ENCODE data around the gene JDP2. TPM values are rescaled to one million over a fixed set of nuclear protein-coding genes. Genes with fewer than 3 reads are reported as not detected.
"Not testable (repeated sequence)": the region's sequence is repeated elsewhere in the genome, so short reads cannot be mapped to it uniquely, and the experiment has no call there.

The JDP2 gene
- total RNA-seq, 1 experiment from 2014 or later, result 22.5 TPM

DNA sequence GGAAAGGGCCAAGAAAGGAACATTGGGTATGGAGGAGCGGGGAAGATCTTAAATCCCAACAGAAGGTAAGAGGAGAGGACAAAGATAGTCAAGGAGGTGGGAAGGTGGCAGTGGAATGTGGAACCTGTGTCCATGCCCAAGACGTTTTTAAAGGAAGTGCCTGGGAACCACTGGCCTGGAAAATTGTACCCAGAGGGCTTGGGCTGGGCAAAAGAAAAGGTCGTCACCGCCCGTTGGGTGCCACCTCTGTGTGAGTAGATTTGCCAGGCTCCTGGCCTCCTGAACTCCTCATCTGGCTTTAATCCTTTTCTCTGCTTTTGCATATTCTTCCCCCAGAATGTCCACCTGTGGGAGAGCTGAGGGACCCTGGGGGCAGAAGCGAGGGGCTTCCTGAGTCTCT, 32.6 kb downstream of the JDP2 start:
- no peak for DNase-seq (ENCODE audit: low read depth, low spot score)
- in situ Hi-C loops (cut with HindIII; ENCODE audit: low pct_unique_long_range_greater_than_20kb, low sequenced_read_pairs), result no loop called here

DNA sequence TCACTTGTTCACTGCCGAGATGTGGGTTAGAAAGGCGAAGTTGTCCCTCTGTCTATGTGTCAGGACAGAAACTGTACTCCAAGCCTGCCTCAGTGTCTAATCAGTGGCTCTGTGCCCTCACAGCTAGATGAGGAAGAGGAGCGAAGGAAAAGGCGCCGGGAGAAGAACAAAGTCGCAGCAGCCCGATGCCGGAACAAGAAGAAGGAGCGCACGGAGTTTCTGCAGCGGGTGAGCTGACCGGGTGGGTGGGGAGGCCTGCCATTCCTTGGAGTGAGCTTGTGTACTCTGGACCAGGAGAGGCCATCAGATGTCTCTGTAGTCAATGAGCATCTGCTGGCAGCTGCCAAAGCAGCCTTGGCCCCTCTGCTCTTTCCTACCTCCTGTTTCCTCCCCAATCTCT, 33.5 kb downstream of the JDP2 start:
- in situ Hi-C loops (cut with HindIII; ENCODE audit: low pct_unique_long_range_greater_than_20kb, low sequenced_read_pairs), result no loop called here
- DNase-seq (ENCODE audit: low read depth, low spot score), result no peak

DNA sequence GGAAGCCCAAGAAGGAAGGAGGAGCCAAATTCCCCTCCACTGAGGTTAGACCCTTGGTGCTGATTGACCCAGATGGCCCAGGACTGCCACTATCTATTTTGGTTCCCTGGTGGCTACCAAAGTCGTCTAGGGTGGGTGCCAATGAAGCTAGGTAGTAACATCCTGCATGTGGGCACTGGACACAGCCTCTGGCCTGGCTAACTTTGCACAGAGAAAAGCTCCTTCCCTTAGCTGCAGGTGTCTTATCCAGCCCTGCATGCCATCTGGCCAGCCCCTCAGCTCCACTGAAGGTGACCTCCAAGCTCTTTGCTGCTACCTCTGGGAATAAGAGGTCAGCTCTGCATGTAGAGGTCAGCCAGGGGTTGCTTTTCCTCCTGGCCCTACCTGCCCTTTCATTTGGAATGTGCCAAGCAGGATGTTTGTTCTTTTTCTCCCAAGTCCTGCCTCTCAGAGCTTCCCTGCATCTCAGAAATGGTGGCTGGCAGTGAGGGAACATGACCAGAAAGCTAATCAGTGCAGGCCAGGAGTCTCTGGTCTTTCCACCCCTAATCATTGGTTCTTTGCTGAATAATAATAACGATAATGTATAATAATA, 34.0 kb downstream of the JDP2 start:
- in situ Hi-C loops (cut with HindIII; ENCODE audit: low pct_unique_long_range_greater_than_20kb, low sequenced_read_pairs), result no loop called here
- no peak for DNase-seq (ENCODE audit: low read depth, low spot score)

DNA sequence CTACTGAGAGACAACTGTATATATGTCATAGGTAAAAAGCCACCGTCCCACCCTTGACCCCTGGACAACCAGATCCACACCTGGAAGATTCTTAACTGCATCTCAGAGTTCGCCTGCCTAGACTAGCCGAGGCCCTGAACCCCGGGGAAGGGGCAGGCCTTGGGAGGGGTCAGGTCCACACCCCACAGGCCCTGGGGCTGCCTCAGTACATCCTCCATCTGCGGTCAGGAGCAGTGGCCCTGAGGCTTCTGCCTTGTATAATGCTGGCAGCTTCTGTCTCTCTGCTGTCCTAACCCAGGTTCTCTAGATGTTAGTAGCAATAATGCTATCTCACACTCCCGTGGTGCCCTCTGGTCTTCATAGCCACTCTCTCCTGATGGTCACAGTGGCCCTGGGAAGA, 36.8 kb downstream of the JDP2 start:
- no peak for DNase-seq (ENCODE audit: low read depth, low spot score)
- in situ Hi-C loops (cut with HindIII; ENCODE audit: low pct_unique_long_range_greater_than_20kb, low sequenced_read_pairs), result no loop called here

DNA sequence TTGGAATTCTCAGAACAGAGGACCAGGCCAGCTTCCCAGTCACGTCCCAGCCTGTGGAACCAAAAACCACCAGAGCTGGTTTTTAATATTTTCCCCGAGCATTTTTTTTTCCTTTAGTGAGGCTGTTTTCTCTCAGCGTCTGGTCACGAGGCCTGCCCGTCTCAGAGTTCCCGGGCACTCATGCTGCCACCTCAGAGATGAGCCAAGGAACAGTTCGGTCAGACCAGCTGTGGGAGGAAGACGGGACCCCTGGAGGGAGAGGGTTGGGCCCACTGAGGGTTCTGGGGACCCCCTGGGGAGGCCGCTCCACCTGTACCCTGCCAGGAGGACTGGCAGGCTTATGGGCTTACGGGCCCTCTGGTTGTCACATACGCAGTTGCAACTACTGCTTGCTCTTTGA, 39.9 kb downstream of the JDP2 start:
- DNase-seq (ENCODE audit: low read depth, low spot score), result no peak
- in situ Hi-C loops (cut with HindIII; ENCODE audit: low pct_unique_long_range_greater_than_20kb, low sequenced_read_pairs), result no loop called here

DNA sequence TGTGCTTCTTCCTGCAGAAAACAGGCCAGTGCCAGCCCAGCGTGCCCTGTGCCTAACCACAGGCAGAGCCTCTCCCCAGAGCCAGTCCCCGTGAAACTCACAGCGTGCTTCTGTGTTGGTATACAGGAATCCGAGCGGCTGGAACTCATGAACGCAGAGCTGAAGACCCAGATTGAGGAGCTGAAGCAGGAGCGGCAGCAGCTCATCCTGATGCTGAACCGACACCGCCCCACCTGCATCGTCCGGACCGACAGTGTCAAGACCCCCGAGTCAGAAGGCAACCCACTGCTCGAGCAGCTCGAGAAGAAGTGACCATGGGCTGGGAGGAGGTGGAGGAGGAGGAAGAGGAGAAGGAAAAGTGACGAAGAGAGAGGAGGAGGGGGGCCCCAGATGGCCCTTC, 41.3 kb downstream of the JDP2 start:
- in situ Hi-C loops (cut with HindIII; ENCODE audit: low pct_unique_long_range_greater_than_20kb, low sequenced_read_pairs), result no loop called here
- DNase-seq (ENCODE audit: low read depth, low spot score), result no peak

DNA sequence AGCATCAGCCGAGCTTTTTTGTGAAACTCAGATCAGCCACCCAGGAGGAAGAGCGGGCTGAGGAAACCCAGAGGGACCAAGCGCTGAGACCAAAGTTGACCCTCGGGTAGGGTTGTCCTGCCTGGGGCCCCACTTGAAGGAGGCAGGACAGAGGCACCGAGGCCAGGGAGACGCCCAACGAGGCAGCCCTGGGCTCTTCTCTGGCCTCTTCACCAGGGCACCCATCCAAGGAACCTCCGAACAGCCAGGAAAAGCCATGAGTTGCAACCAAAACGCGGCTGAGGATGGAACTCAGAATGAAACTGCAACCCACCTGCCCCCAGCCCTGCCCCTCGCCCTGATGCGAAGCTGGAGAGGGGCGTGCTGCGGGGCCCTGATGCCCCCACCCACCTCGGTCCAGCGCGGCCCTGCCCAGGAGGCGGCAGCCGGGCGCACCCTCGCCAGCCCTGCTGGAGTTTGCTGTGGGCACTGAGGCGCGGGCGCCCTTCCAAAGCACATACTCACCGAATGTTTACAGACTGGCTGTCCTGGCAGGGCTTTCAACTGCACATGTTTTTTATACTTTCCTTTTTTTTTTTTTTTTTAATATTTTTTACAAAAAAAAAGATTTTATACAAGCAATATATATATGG, 41.9 kb downstream of the JDP2 start:
- no peak for DNase-seq (ENCODE audit: low read depth, low spot score)
- in situ Hi-C loops (cut with HindIII; ENCODE audit: low pct_unique_long_range_greater_than_20kb, low sequenced_read_pairs), result no loop called here

DNA sequence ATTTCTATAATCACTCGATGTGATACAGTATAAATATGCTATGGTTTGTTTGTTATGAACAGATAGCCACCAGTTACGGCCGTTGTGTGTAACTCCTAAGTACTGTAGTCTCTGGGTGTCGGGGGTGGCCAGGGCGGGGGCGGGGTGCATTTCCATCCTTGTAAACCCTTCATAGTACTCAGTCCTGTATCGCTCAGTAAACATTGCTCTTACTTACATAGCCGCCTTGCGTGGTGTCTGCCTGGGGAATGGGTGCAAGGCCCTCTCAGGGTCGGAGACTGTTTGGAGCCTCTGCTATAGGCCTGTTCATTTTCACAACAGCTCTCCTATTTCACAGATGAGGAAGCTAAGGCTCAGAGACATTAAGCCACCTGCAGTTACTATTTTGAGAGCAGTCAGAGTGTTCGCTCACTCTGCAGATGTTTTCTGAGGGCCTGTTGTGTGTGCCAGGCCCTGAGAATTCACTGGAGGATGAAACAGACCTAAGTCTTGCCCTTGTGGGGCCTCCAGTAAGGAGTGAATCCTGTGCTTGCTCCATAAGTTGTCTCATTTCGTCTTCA, 42.5 kb downstream of the JDP2 start:
- in situ Hi-C loops (cut with HindIII; ENCODE audit: low pct_unique_long_range_greater_than_20kb, low sequenced_read_pairs), result no loop called here
- DNase-seq (ENCODE audit: low read depth, low spot score), result no peak

DNA sequence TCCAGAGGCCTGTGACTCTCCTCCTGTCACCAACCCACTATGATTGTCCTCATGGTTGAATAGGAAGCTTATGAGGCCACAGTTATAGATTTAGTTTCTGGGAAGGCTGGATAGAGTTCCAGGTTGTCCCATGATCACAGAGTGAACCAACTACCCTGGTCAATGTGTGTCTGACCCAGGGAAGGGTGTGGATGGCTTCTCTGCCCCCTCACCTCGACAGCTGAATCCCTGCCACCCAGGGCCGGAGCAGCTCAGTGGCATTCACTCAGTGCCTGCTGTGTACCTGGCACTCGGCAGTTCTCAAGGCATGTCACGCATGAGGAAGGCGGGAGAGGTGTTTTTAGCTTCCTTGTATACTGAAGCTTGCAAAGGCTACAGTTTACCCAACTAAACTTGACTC, 43.2 kb downstream of the JDP2 start:
- in situ Hi-C loops (cut with HindIII; ENCODE audit: low pct_unique_long_range_greater_than_20kb, low sequenced_read_pairs), result no loop called here
- DNase-seq (ENCODE audit: low read depth, low spot score), result no peak

DNA sequence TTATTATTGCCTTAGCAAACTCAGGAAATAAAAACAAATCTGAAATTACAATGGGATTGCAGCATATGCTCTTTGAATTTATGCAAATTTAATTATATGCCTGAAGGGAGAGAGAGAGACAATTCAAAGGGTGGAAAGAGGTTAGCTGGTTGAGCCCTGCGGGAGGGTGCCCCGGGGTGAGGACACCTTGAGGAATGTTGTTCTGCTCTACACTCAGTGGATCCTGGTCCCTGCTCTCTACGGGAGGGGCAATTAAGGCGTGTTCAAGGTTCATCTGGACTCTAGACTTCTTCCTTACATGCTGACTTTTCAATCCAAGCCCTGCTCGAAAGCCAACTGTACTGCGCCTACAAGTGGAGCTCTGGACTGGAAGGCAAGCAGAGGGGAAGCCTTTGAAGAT, 46.3 kb downstream of the JDP2 start:
- in situ Hi-C loops (cut with HindIII; ENCODE audit: low pct_unique_long_range_greater_than_20kb, low sequenced_read_pairs); DNase-seq (ENCODE audit: low read depth, low spot score): not testable (repeated sequence)

DNA sequence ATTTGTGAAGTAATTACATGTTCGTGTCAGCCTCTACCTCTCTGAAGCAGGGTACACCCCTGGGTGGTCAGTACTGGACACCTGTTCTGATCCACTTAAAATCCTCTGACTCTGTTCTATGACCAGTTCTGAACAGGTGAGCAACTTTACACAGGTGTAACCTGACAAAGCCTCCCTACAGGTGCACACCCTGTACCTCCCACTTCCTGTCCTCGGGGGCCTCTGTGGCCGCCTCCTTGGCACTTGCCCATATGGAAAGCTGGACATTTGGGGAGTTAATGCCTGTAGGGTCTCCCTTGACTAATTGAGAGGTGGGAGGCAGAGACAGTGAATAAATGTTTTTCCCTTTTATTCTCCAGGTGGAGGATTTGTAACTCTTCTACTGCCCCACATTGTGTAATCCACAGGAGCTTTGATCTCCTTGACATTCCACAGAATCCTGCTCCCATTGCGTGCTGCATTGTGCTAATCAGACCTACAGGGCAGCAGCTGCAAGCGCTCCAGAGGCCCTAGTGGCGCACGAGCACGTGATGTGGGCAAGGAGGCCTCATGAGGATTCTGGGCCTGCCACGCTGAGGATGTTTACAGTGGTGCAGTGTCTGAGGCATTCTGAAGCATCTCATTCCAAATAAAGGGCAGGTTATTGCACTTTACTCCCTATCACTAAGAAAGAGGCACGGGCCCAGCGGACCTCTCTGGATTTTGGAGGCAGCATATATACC, 48.6 kb downstream of the JDP2 start:
- peak; percentile 58 for DNase-seq (ENCODE audit: low read depth, low spot score)

DNA sequence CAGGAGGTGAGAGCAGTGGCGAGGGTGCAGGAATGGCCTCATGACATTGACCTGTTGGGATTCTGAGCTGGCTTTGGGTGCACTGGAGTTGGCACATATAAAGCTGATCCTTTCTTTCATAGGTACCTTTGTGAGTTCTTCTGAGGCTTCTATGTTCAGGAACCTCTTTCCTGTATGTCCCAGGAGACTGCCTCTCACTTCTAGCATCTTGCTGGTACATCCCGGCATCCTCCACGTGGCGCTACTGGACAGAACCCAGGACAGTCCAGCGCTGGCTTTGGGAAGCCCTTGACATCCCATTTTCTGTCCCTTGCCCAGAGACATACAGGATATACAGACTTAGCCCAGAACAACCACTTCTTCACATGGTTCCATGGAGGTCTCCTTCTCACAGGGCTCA, 50.1 kb downstream of the JDP2 start:
- in situ Hi-C loops (cut with HindIII; ENCODE audit: low pct_unique_long_range_greater_than_20kb, low sequenced_read_pairs), result no loop called here

More for the DNA sequence above, 48.6 kb downstream of the JDP2 start:
- in situ Hi-C loops (cut with HindIII; ENCODE audit: low pct_unique_long_range_greater_than_20kb, low sequenced_read_pairs), result no loop called here

DNA sequence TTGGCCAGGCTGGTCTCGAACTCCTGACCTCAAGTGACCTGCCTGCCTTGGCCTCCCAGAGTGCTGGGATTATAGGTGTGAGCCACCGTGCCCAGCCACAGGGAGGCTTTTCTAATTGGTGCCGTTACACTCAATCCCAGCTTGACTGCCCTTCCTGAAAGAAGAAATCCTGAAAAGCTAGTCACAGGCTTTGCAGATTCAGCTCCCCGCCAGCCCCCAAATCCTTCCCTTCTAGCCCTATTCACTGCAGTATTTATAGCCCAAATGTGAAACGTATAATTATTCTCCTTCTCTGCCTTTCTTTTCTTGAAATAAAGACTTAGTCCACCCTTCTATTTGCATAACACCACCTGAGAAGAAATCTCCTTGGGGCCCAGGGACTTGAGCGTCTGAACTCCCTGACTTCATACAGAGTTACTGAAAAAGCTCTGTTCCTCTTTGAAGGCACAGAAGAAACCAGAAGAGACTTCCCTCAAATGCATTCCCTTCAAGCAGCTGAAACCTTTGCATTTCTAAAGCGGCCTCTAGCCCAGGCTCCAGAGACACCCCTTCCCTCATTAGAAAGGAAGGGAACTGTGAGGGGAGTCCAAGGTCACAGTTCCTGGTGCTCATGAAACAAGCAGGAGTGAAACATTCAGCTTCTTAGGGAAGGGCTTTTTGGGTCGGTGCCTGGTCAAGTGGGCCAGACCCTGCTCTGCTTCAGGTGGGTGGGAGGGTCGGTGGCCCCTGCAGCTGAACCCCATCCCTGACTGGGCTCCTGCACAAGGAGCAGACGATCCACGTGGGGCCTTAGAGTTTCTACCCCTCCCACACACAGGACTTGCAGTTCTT, 52.2 kb downstream of the JDP2 start:
- DNase-seq (ENCODE audit: low read depth, low spot score), result no peak
- in situ Hi-C loops (cut with HindIII; ENCODE audit: low pct_unique_long_range_greater_than_20kb, low sequenced_read_pairs), result no loop called here

More for the DNA sequence above, 50.1 kb downstream of the JDP2 start:
- DNase-seq (ENCODE audit: low read depth, low spot score), result no peak

DNA sequence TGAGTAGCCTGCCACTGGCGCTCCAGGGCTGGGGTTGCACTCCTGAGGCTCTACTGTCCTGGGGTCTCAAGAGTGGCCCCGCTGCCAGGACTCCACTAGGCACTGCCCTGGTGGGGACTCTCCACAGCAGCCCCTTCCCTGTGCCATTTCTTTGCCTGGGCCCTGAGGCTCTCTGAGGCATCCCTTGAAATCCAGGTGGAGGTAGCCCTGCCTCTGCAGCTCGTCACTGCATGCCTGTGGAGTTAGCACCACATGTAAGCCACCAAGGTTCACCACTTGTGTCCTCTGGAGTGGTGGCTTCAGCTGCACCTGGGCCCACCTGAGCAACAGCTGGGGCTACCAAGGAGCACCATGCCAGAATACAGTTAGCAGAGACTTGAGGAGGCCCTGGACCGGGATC, 54.5 kb downstream of the JDP2 start:
- in situ Hi-C loops (cut with HindIII; ENCODE audit: low pct_unique_long_range_greater_than_20kb, low sequenced_read_pairs), result no loop called here
- DNase-seq (ENCODE audit: low read depth, low spot score), result no peak

DNA sequence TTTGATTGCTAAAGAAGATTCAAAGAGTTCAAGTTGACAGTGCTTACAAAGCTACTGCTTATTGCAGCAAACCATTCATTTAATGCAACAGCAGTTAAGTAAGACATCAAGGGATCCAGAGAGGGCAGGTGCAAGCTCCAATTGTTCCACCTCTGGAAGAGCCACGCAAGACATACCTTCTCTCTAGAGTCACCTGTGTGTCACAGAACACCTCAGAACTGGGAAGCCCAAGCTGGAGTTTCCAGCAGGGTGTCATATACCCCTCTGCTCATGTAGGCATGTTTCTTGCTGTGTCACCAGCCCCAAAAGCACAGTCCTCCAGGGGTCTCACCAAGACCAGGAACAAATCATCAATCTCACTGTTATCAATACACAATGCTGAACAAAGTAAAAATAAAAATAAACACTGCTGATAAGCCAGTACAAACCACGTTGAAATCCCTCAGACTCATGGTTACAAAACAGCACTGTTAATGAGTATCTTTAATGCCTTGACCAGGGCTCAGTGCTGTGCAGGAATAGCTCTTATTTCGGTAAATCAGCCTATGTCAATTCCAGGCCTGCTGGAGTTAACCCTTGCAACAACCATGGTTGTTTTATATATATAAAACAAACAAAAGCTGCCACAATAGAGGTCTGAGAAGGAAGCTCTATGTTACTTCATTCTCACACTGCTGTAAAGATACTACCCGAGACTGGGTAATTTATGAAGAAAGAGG, 57.0 kb downstream of the JDP2 start:
- no peak for DNase-seq (ENCODE audit: low read depth, low spot score)
- in situ Hi-C loops (cut with HindIII; ENCODE audit: low pct_unique_long_range_greater_than_20kb, low sequenced_read_pairs), result no loop called here

DNA sequence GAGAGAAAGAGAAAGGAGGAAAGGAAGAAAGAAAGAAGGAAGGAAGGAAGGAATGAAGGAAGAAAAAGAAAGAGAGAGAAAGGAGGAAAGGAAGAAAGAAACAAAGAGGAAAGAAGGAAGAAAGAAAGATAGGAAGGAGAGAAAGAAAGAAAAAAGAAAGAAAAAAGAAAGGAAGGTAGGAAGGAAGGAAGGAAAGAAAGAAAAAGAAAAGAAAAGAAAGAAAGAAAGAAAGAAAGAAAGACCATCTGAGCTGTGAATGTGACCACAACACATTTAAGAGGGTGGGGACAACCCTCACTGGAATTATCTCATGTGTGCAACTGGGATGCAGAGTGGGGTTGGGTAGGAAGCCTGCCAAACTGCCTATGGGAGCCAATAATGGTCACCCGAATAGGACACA, 58.5 kb downstream of the JDP2 start:
- no peak for DNase-seq (ENCODE audit: low read depth, low spot score)
- in situ Hi-C loops (cut with HindIII; ENCODE audit: low pct_unique_long_range_greater_than_20kb, low sequenced_read_pairs), result no loop called here

DNA sequence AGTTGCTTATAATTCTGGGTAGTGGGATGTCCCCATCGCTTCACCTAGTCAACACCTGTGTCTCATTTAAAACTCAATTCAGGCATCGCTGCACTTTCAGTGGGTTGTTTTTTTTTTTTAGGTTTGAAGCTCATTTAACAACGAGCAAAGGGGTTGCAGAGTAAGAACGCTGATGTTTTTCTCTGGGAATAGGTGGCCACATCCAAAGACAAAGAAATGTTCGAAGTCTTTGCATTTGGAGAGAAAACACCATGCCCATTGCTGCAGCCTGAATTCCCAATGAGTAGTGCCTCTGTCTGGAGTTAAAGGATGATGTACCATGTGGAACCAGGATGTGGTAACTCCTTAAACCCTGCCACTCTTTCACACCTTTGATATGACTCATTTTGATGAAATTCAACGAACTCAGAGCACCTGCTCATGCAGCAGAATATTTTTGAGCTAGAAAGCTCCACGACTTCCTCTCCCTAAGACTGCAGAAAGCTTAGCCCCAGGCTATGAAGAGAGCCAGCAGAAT, 59.4 kb downstream of the JDP2 start:
- no peak for DNase-seq (ENCODE audit: low read depth, low spot score)
- in situ Hi-C loops (cut with HindIII; ENCODE audit: low pct_unique_long_range_greater_than_20kb, low sequenced_read_pairs), result no loop called here
